HEK293 (cell line): ENCODE results near the gene ARCN1.

Source experiments
- CTCF ChIA-PET: fragments of 350-600 bp; formaldehyde crosslinking; extraction: SDS; loops from one replicate; lab custom pipeline; 2021; ENCODE audit warnings: antibody characterized with exemption; lab: Yijun Ruan, JAX
- POLR2A ChIA-PET: fragments of 300-600 bp; formaldehyde crosslinking; extraction: SDS; loops from one replicate; lab custom pipeline; 2020; ENCODE audit warnings: antibody characterized with exemption, inconsistent platforms; lab: Yijun Ruan, JAX
- H3K27ac ChIP-seq: fragments of 200-500 bp; sonication (Bioruptor generic); 2 replicates; pipeline ENCODE4 v1.5.1; 2014; ENCODE audit warnings: low read depth, low read length, control low read depth, inconsistent platforms; ENCODE audit errors: extremely low read depth
- H3K36me3 ChIP-seq, 2 experiments: fragments of 200-500 bp in 1 of 2; sonication (Bioruptor generic) in 1 of 2; 1 replicate in 1 of 2; 2 replicates in 1 of 2; pipeline ENCODE4 v1.5.1; 2014 to 2017; ENCODE audit warnings: inconsistent platforms in 2 of 2, low read length in 2 of 2; ENCODE audit not compliant: control insufficient read depth in 2 of 2, insufficient read depth in 1 of 2
- H3K4me1 ChIP-seq: fragments of 200-500 bp; sonication (Bioruptor generic); 2 replicates; pipeline ENCODE4 v1.5.1; 2014; ENCODE audit warnings: mild to moderate bottlenecking, low read length, inconsistent platforms; ENCODE audit not compliant: control insufficient read depth, insufficient read depth
- H3K4me3 ChIP-seq: 2 replicates; pipeline ENCODE4 v1.5.1; 2011; ENCODE audit warnings: low read depth, mild to moderate bottlenecking, control low read depth, low read length, moderate library complexity
- H3K9me3 ChIP-seq: fragments of 200-500 bp; sonication (Bioruptor generic); 2 replicates; pipeline ENCODE4 v1.5.1; 2014; ENCODE audit warnings: low read depth, low read length, inconsistent platforms; ENCODE audit not compliant: control insufficient read depth, insufficient read depth
- EGR2 ChIP-seq: fragments of 450-650 bp; formaldehyde crosslinking; IDR thresholded peaks from 2 replicates; pipeline ENCODE4 v1.5.1; 2016; ENCODE audit warnings: low read depth, missing biosample characterization, missing genetic modification characterization
- GFI1B ChIP-seq: fragments of 450-650 bp; formaldehyde crosslinking; IDR thresholded peaks from 2 replicates; pipeline ENCODE4 v1.5.1; 2016; ENCODE audit warnings: missing biosample characterization, missing genetic modification characterization
- GLIS2 ChIP-seq: fragments of 450-650 bp; formaldehyde crosslinking; IDR thresholded peaks from 2 replicates; pipeline ENCODE4 v1.5.1; 2016; ENCODE audit warnings: missing biosample characterization, missing genetic modification characterization
- HOXA7 ChIP-seq: sonication (generic); formaldehyde crosslinking; IDR thresholded peaks from 2 replicates; pipeline ENCODE4 v1.8.1; 2022; ENCODE audit warnings: missing genetic modification reagents, borderline replicate concordance
- KLF9 ChIP-seq: fragments of 450-650 bp; formaldehyde crosslinking; IDR thresholded peaks from 2 replicates; pipeline ENCODE4 v1.5.1; 2016; ENCODE audit warnings: missing biosample characterization, missing genetic modification characterization, low read depth
- OSR2 ChIP-seq: fragments of 450-650 bp; formaldehyde crosslinking; IDR thresholded peaks from 2 replicates; pipeline ENCODE4 v1.5.1; 2016; ENCODE audit warnings: missing biosample characterization, missing genetic modification characterization
- RBAK ChIP-seq: fragments of 450-650 bp; formaldehyde crosslinking; IDR thresholded peaks from 2 replicates; pipeline ENCODE4 v1.5.1; 2016; ENCODE audit warnings: missing biosample characterization, missing genetic modification characterization
- SP2 ChIP-seq: fragments of 450-650 bp; formaldehyde crosslinking; IDR thresholded peaks from 2 replicates; pipeline ENCODE4 v1.5.1; 2016; ENCODE audit warnings: missing biosample characterization, missing genetic modification characterization
- ZBTB17 ChIP-seq: fragments of 450-650 bp; formaldehyde crosslinking; IDR thresholded peaks from 2 replicates; pipeline ENCODE4 v1.5.1; 2016; ENCODE audit warnings: missing biosample characterization, missing genetic modification characterization
- ZBTB48 ChIP-seq: fragments of 450-650 bp; formaldehyde crosslinking; IDR thresholded peaks from 2 replicates; pipeline ENCODE4 v1.5.1; 2016; ENCODE audit warnings: missing biosample characterization, missing genetic modification characterization
- ZNF16 ChIP-seq: fragments of 450-650 bp; formaldehyde crosslinking; IDR thresholded peaks from 2 replicates; pipeline ENCODE4 v1.5.1; 2016; ENCODE audit warnings: low read depth, missing biosample characterization, missing genetic modification characterization
- ZNF19 ChIP-seq: fragments of 450-650 bp; formaldehyde crosslinking; IDR thresholded peaks from 2 replicates; pipeline ENCODE4; 2016; ENCODE audit warnings: missing biosample characterization, missing genetic modification characterization, low read depth
- ZNF214 ChIP-seq: fragments of 450-650 bp; formaldehyde crosslinking; IDR thresholded peaks from 2 replicates; pipeline ENCODE4 v1.5.1; 2017; ENCODE audit warnings: missing biosample characterization, mild to moderate bottlenecking, missing genetic modification characterization, borderline replicate concordance
- ZNF292 ChIP-seq: fragments of 450-650 bp; formaldehyde crosslinking; IDR thresholded peaks from 2 replicates; pipeline ENCODE4 v1.5.1; 2016; ENCODE audit warnings: low read depth, missing biosample characterization, missing genetic modification characterization, borderline replicate concordance
- ZNF350 ChIP-seq: fragments of 450-650 bp; formaldehyde crosslinking; IDR thresholded peaks from 2 replicates; pipeline ENCODE4 v1.5.0; 2017; ENCODE audit warnings: missing biosample characterization, mild to moderate bottlenecking, missing genetic modification characterization
- ZNF433 ChIP-seq: fragments of 450-650 bp; formaldehyde crosslinking; IDR thresholded peaks from 2 replicates; pipeline ENCODE4 v1.5.1; 2016; ENCODE audit warnings: missing biosample characterization, missing genetic modification characterization, low read depth
- ZNF548 ChIP-seq: fragments of 450-650 bp; formaldehyde crosslinking; IDR thresholded peaks from 2 replicates; pipeline ENCODE4 v1.5.1; 2016; ENCODE audit warnings: missing biosample characterization, missing genetic modification characterization
- ZNF560 ChIP-seq: fragments of 450-650 bp; formaldehyde crosslinking; IDR thresholded peaks from 2 replicates; pipeline ENCODE4 v1.5.1; 2017; ENCODE audit warnings: missing biosample characterization, missing genetic modification characterization, borderline replicate concordance
- ZNF600 ChIP-seq: fragments of 450-650 bp; formaldehyde crosslinking; IDR thresholded peaks from 2 replicates; pipeline ENCODE4 v1.5.1; 2016; ENCODE audit warnings: missing biosample characterization, missing genetic modification characterization
- ZNF645 ChIP-seq: fragments of 450-650 bp; formaldehyde crosslinking; IDR thresholded peaks from 2 replicates; pipeline ENCODE4; 2016; ENCODE audit warnings: missing biosample characterization, missing genetic modification characterization
- ZNF660 ChIP-seq: fragments of 450-650 bp; IDR thresholded peaks from 2 replicates; pipeline ENCODE4 v1.5.1; 2018; ENCODE audit warnings: missing biosample characterization, mild to moderate bottlenecking, missing genetic modification characterization
- ZSCAN23 ChIP-seq: fragments of 450-650 bp; formaldehyde crosslinking; IDR thresholded peaks from 2 replicates; pipeline ENCODE4 v1.5.1; 2016; ENCODE audit warnings: missing biosample characterization, missing genetic modification characterization
- TF ChIP-seq, protein P1 (sequence below): fragments of 450-650 bp; formaldehyde crosslinking; IDR thresholded peaks from 2 replicates; pipeline ENCODE4 v1.5.1; 2016; ENCODE audit warnings: missing biosample characterization, missing genetic modification characterization
- TF ChIP-seq, protein P2 (sequence below): fragments of 450-650 bp; formaldehyde crosslinking; IDR thresholded peaks from 2 replicates; pipeline ENCODE4 v1.5.1; 2016; ENCODE audit warnings: missing biosample characterization, missing genetic modification characterization

ARCN1 gene

DNA sequence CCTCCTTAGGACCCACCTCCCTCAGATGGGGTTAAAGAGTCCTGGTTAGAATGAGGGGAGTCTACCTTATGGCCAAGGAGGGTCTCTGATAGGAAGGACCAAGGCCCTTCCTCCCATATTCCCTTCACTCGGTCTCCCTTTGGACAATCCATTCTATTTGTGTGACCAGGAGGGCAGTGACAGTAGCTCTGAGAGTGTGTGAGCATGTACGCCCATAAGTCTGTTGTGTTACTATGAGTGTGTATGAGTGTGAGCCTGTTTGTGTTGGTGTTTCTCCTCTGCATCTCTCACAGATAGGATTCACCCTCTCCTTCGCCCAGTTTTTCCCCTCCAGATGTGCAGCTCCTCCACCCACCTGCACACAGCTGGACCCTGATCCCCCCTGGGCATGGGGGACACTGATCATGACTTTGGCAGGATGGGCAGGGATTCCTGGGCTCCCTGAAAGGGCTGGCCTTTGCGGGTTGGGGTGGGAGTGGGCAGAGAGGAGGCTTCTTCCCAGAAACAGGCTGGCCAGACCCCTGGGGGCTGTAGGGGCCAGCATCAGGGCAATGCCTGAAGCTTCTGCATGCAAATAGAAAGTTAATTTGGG, 49.7 kb downstream of the ARCN1 start:
- POLR2A ChIA-PET = interaction anchor here (0.6 to 6.5 kb wide), 5 partner anchors 9 to 370 kb away, joined by 3 to 72 read pairs (median 9); partner anchors contain the start of genes MPZL3 and PHLDB1
- no peak for TF ChIP-seq ZNF433 (tag by site-specific recombination)
- TF ChIP-seq, all 188 proteins: peak for 0
- CTCF ChIA-PET = interaction anchor here (0.6 to 3.8 kb wide), 13 partner anchors 10 to 1655 kb away, joined by 3 to 31 read pairs (median 3); partner anchors contain the start of gene PHLDB1
- H3K9me3 ChIP-seq = no peaks in the 10 kb centered on the region
- H3K27ac ChIP-seq = peak overlapping the region; percentile 22; the same call in 1 of the 2 replicates
- H3K4me1 ChIP-seq = peaks cover 9% of the 10 kb centered on the region
- H3K36me3 ChIP-seq = peaks cover 0 to 15% of the 10 kb centered on the region in 2 experiments; a peak in 1 of 3 replicates
- peak overlapping the region; percentile 64 for H3K4me3 ChIP-seq

GRCh38 chr11:118622376-118623268, 50.4 kb downstream of the ARCN1 start:
- Histone ChIP-seq H3K9me3 (no peaks in the 10 kb centered on the region), H3K36me3 (peaks cover 0 to 22% of the 10 kb centered on the region in 2 experiments; a peak in 1 of 3 replicates), H3K4me1 (peaks cover 9% of the 10 kb centered on the region), H3K27ac (peak overlapping the region; percentile 43; the same call in 1 of the 2 replicates), H3K4me3 (peak overlapping the region; percentile 4; the same call in 1 of the 2 replicates)
- POLR2A ChIA-PET = interaction anchor here (1.2 to 6.5 kb wide), 4 partner anchors 10 to 17 kb away, joined by 3 to 72 read pairs (median 38); partner anchors contain the start of gene PHLDB1
- CTCF ChIA-PET = interaction anchor here (0.6 to 3.8 kb wide), 10 partner anchors 11 to 322 kb away, joined by 3 to 31 read pairs (median 4); no protein-coding TSS in a partner anchor
- TF ChIP-seq ZNF214 (tag by site-specific recombination) (no peak), ZBTB17 (tag by site-specific recombination) (peak; percentile 52; the same call in 1 of the 2 replicates), ZNF645 (tag by site-specific recombination) (no peak), ZNF560 (tag by site-specific recombination) (no peak), OSR2 (tag by site-specific recombination) (0 out of 2 replicates have a peak, but pooled peaks have one; percentile 26), ZNF19 (tag by site-specific recombination) (no peak), KLF9 (tag by site-specific recombination) (peak; percentile 28; the same call in 1 of the 2 replicates), ZBTB48 (tag by site-specific recombination) (peak; percentile 60; the same call in 1 of the 2 replicates), ZNF600 (peak; percentile 61), ZNF292 (no peak), GLIS2 (tag by site-specific recombination) (peak; percentile 47; the same call in 1 of the 2 replicates), ZNF16 (no peak), ZNF548 (tag by site-specific recombination) (no peak), SP2 (peak; percentile 48), ZSCAN23 (tag by site-specific recombination) (no peak), EGR2 (tag by site-specific recombination) (peak; percentile 55), ZNF660 (no peak), HOXA7 (CRISPR knock-in tag) (no peak), GFI1B (tag by site-specific recombination) (no peak), ZNF350 (tag by site-specific recombination) (no peak), RBAK (no peak)
- TF ChIP-seq, protein P1, sequence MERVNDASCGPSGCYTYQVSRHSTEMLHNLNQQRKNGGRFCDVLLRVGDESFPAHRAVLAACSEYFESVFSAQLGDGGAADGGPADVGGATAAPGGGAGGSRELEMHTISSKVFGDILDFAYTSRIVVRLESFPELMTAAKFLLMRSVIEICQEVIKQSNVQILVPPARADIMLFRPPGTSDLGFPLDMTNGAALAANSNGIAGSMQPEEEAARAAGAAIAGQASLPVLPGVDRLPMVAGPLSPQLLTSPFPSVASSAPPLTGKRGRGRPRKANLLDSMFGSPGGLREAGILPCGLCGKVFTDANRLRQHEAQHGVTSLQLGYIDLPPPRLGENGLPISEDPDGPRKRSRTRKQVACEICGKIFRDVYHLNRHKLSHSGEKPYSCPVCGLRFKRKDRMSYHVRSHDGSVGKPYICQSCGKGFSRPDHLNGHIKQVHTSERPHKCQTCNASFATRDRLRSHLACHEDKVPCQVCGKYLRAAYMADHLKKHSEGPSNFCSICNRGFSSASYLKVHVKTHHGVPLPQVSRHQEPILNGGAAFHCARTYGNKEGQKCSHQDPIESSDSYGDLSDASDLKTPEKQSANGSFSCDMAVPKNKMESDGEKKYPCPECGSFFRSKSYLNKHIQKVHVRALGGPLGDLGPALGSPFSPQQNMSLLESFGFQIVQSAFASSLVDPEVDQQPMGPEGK (tag by site-specific recombination) = 0 out of 2 replicates have a peak, but pooled peaks have one; percentile 18
- TF ChIP-seq, protein P2, sequence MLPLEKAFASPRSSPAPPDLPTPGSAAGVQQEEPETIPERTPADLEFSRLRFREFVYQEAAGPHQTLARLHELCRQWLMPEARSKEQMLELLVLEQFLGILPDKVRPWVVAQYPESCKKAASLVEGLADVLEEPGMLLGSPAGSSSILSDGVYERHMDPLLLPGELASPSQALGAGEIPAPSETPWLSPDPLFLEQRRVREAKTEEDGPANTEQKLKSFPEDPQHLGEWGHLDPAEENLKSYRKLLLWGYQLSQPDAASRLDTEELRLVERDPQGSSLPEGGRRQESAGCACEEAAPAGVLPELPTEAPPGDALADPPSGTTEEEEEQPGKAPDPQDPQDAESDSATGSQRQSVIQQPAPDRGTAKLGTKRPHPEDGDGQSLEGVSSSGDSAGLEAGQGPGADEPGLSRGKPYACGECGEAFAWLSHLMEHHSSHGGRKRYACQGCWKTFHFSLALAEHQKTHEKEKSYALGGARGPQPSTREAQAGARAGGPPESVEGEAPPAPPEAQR (tag by site-specific recombination) = no peak
